Neuron (in vitro differentiated cells): ENCODE measurements around the gene FAM156B.
"Not testable (repeated sequence)": the region's sequence is repeated elsewhere in the genome, so short reads cannot be mapped to it uniquely, and the experiment has no call there.

Experiments used
- H2AFZ ChIP-seq: one replicate; pipeline ENCODE4 v1.6.1; 2013; ENCODE audit warnings: low read depth, mild to moderate bottlenecking, inconsistent platforms, low read length, moderate library complexity
- H3K27me3 ChIP-seq: one replicate; pipeline ENCODE4 v1.6.1; 2013; ENCODE audit warnings: low read length; ENCODE audit not compliant: insufficient read depth
- H3K36me3 ChIP-seq: one replicate; pipeline ENCODE4 v1.6.1; 2013; ENCODE audit warnings: low read length; ENCODE audit not compliant: insufficient read depth
- H3K4me1 ChIP-seq: one replicate; pipeline ENCODE4 v1.6.1; 2013; ENCODE audit warnings: low read length; ENCODE audit not compliant: insufficient read depth
- H3K4me3 ChIP-seq: 2 replicates; pipeline ENCODE4 v1.5.1; 2013; ENCODE audit warnings: mild to moderate bottlenecking, low read length, moderate library complexity
- H3K9me3 ChIP-seq: one replicate; pipeline ENCODE4 v1.6.1; 2013; ENCODE audit warnings: low read length

The FAM156B gene

GRCh38 chrX:52935470-52935784 lies 38.3 kb downstream of the FAM156B start:
- not testable (repeated sequence) for H3K36me3 ChIP-seq, H3K27me3 ChIP-seq, H2AFZ ChIP-seq, H3K9me3 ChIP-seq, H3K4me1 ChIP-seq
- peak overlapping the region; percentile 63 for H3K4me3 ChIP-seq

DNA sequence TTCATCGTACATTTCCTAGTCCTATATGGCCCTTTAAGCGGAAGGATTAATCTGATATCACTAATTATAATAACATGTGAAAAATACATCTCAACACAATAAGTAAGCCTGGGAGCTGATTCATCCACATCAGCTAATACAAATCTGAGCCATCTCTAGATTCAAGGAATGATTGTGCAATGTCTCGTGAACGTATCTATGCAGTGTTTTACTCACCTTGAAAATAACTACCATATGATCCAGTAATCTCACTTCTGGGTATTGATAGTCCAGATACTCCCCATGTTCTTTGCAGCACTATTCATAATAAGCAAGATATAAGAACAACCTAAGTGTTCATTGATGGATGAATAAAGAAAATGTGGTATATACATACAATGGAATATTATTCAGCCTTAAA lies 43.6 kb downstream of the FAM156B start:
- H2AFZ ChIP-seq, H3K4me3 ChIP-seq, H3K9me3 ChIP-seq, H3K27me3 ChIP-seq, H3K36me3 ChIP-seq, H3K4me1 ChIP-seq: not testable (repeated sequence)

DNA sequence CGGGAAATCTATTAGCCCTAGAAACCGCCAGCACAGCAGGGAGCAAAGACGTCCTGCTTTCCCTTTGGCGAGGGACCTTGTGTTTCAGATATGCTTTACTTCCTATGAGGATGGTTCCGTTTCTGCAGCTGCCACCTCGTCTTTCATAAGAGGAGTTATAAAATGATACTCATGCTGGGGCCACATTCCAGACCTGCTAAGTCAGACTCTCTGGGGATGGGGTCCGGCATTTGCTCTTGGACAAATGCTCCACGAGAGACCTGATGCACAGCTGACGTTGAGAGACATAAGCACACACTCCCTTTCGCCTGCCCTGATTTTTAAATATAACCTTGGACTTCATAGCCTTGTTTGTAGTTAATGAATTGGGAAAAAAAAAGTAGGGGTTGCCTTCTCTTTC lies 44.6 kb downstream of the FAM156B start:
- not testable (repeated sequence) for H2AFZ ChIP-seq, H3K9me3 ChIP-seq, H3K36me3 ChIP-seq, H3K4me1 ChIP-seq, H3K4me3 ChIP-seq, H3K27me3 ChIP-seq

DNA sequence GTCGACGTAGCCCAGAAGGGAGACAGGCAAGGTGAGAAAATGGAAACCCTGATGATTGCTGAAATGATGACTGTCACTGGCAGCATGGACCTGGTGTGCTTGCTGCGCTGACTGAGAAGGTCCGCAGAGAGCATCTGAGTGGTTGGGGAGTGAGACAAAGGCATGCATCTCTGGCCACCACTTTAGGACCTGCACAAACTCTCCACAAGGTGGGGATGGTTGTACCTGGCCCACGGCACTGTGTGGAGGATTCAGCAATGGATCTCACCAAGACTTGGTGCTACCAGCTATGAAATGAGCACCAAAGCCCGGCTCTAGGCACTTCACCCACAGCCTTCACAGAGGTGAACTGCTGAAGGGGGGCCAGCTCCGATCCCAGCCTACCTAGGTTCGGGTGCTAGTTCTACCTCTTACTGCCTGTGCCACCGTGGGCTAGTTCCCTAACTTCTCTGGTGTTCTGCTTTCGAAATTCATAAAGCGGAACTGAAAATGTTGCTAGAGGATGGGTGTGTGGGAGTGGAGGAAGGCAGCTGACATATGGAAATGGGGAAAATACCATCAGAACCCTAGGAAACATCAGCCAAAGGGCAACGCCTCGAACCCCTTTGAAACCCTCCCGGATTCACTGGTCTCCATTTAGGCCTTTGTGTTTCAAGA lies 48.8 kb downstream of the FAM156B start:
- not testable (repeated sequence) for H2AFZ ChIP-seq, H3K36me3 ChIP-seq, H3K9me3 ChIP-seq, H3K4me1 ChIP-seq, H3K4me3 ChIP-seq, H3K27me3 ChIP-seq

GRCh38 chrX:52947501-52947900 lies 50.4 kb downstream of the FAM156B start:
- H3K36me3 ChIP-seq, H2AFZ ChIP-seq, H3K4me1 ChIP-seq, H3K9me3 ChIP-seq, H3K4me3 ChIP-seq, H3K27me3 ChIP-seq: not testable (repeated sequence)

DNA sequence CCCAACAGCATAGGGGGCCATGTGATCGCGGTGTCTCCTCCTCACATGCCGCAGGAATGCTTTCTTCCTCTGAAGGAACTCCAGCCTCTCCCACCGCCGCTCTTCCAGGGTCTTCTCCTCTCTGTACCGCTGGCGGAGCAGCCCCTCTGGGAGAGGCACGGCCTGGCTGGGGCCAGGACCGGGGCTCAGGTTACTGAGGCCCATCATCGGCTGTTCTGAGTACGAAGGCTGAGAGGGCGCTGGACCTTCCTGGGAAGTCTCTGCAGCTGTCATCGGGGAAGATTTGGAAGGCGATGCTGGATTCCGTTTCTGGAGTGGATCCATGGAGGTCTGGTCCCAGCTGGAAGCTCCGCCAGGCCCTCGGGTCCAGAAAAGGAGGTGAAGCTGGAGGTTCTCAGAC lies 51.1 kb downstream of the FAM156B start:
- not testable (repeated sequence) for H3K9me3 ChIP-seq, H2AFZ ChIP-seq, H3K27me3 ChIP-seq, H3K36me3 ChIP-seq, H3K4me3 ChIP-seq, H3K4me1 ChIP-seq

GRCh38 chrX:52949325-52949724 lies 52.2 kb downstream of the FAM156B start:
- not testable (repeated sequence) for H2AFZ ChIP-seq, H3K36me3 ChIP-seq, H3K4me3 ChIP-seq, H3K9me3 ChIP-seq, H3K27me3 ChIP-seq, H3K4me1 ChIP-seq

- not testable (repeated sequence) for H3K4me1 ChIP-seq, H2AFZ ChIP-seq, H3K9me3 ChIP-seq, H3K27me3 ChIP-seq, H3K4me3 ChIP-seq, H3K36me3 ChIP-seq
These were observed 52.8 kb downstream of the FAM156B start for GRCh38 chrX:52949884-52950283.
